Activated T-helper 2 cell treated with anti-CD3 and anti-CD28 coated beads, Interferon-gamma antibody, Interleukin-2, Interleukin-4, amounts not matched to agents 10 μg/mL and 5 μg/mL and 100 μg/mL, durations not matched to agents 14 hours and 24 hours and 36 hours (primary cell): ENCODE data around the gene CPEB1. TPM values are rescaled to one million over a fixed set of nuclear protein-coding genes. Genes with fewer than 3 reads are reported as not detected.

Experiments
- DNase-seq: peaks from one replicate; pipeline ENCODE4 v3.0.0; 2021; ENCODE audit warnings: low spot score
- H3K27ac Mint-ChIP-seq: one replicate; pipeline ENCODE4 v1.8.0; 2021; ENCODE audit warnings: mixed read lengths
- H3K27me3 Mint-ChIP-seq: one replicate; pipeline ENCODE4 v1.8.0; 2021; ENCODE audit warnings: low read depth, mixed read lengths
- H3K36me3 Mint-ChIP-seq: one replicate; pipeline ENCODE4 v1.8.0; 2021; ENCODE audit warnings: low read depth, mixed read lengths
- H3K4me1 Mint-ChIP-seq: one replicate; pipeline ENCODE4 v1.8.0; 2021; ENCODE audit warnings: low read depth, mixed read lengths
- H3K4me3 Mint-ChIP-seq: one replicate; pipeline ENCODE4 v1.8.0; 2021; ENCODE audit warnings: low read depth, mild to moderate bottlenecking, moderate library complexity, mixed read lengths
- H3K9me3 Mint-ChIP-seq: one replicate; pipeline ENCODE4 v1.8.0; 2021; ENCODE audit warnings: mixed read lengths
- intact Hi-C: fragments of 100-400 bp; cut with micrococcal nuclease; formaldehyde crosslinking; loops from one replicate; pipeline ENCODE4 v1.15.1; 2023
- total RNA-seq: library from RNA; stranded (reverse); gene quantifications from 2 replicates; pipeline ENCODE4 v1.2.3, GENCODE V29; 2022

CPEB1 gene
- total RNA-seq, 1 donor from 2014 or later: not detected

- Mint-ChIP-seq H3K9me3 (no peaks in the 10 kb centered on the region), H3K27me3 (peaks cover 27% of the 10 kb centered on the region), H3K4me3 (no peak overlapping the region), H3K36me3 (no peaks in the 10 kb centered on the region), H3K27ac (no peak overlapping the region), H3K4me1 (no peaks in the 10 kb centered on the region)
- intact Hi-C loops: no loop called here
- DNase-seq: no peak
Observed at GRCh38 chr15:82569834-82570233, 77.3 kb downstream of the CPEB1 start.

- no peaks in the 10 kb centered on the region for H3K36me3 Mint-ChIP-seq
- DNase-seq: no peak
- H3K27me3 Mint-ChIP-seq: peaks cover 24% of the 10 kb centered on the region
- no peak overlapping the region for H3K27ac Mint-ChIP-seq
- intact Hi-C loops: no loop called here
- no peaks in the 10 kb centered on the region for H3K9me3 Mint-ChIP-seq
- H3K4me1 Mint-ChIP-seq: no peaks in the 10 kb centered on the region
- no peak overlapping the region for H3K4me3 Mint-ChIP-seq
Observed at GRCh38 chr15:82568986-82569385, 78.2 kb downstream of the CPEB1 start.

DNA sequence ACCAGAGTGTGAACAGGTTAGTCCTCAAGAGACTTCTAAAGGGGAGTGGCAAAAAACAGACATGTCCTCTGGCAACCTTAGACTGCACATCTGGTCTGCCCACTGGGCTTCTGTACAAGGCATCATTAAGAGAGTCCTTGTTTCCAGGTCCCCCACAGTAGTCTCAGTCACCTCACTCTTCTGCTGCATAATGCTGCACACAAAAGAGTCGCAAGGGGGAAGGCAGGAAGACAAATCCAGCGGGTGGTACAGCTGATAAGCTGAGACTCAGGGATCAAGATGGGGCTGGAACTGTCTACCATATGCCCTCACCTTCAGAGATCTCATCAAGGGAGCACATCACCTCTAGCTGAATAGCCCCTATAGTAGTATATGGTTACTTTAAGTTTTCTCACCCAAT lies 79.5 kb downstream of the CPEB1 start:
- no peaks in the 10 kb centered on the region for H3K36me3 Mint-ChIP-seq
- H3K4me3 Mint-ChIP-seq: no peak overlapping the region
- intact Hi-C loops: no loop called here
- H3K9me3 Mint-ChIP-seq: no peaks in the 10 kb centered on the region
- no peak overlapping the region for H3K27ac Mint-ChIP-seq
- H3K27me3 Mint-ChIP-seq: peaks cover 17% of the 10 kb centered on the region
- H3K4me1 Mint-ChIP-seq: no peaks in the 10 kb centered on the region
- no peak for DNase-seq

GRCh38 chr15:82566690-82567089 lies 80.5 kb downstream of the CPEB1 start:
- Mint-ChIP-seq H3K36me3 (no peaks in the 10 kb centered on the region), H3K9me3 (no peaks in the 10 kb centered on the region), H3K4me3 (no peak overlapping the region), H3K4me1 (no peaks in the 10 kb centered on the region), H3K27me3 (peaks cover 15% of the 10 kb centered on the region), H3K27ac (no peak overlapping the region)
- intact Hi-C loops: no loop called here
- no peak for DNase-seq

DNA sequence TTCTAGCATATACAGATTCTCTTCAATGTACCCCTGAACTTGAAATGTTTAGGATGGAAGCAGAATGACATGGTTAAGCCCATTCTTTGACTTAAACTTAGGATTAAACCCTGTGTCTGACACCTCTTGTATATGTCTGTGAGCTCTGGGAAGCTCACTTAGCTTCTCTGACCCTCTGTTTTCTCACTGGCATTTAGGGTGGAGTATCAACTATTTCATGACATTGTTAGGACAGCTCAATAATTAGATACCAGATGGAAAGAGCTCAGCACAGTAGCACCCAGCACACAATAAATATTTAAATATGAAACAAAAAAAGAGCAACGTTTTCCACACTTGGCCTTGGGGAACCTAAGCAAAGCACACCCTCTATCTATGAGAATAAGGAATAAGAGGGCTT lies 88.7 kb downstream of the CPEB1 start:
- intact Hi-C loops: no loop called here
- H3K9me3 Mint-ChIP-seq: no peaks in the 10 kb centered on the region
- no peak overlapping the region for H3K27ac Mint-ChIP-seq
- no peaks in the 10 kb centered on the region for H3K4me1 Mint-ChIP-seq
- H3K36me3 Mint-ChIP-seq: no peaks in the 10 kb centered on the region
- H3K4me3 Mint-ChIP-seq: no peak overlapping the region
- DNase-seq: no peak
- H3K27me3 Mint-ChIP-seq: peaks cover 33% of the 10 kb centered on the region

GRCh38 chr15:82556315-82557035 lies 90.7 kb downstream of the CPEB1 start:
- H3K27me3 Mint-ChIP-seq: peaks cover 41% of the 10 kb centered on the region
- H3K4me3 Mint-ChIP-seq: no peak overlapping the region
- no peaks in the 10 kb centered on the region for H3K36me3 Mint-ChIP-seq
- no peaks in the 10 kb centered on the region for H3K9me3 Mint-ChIP-seq
- H3K27ac Mint-ChIP-seq: no peak overlapping the region
- intact Hi-C loops: no loop called here
- H3K4me1 Mint-ChIP-seq: peaks cover 6% of the 10 kb centered on the region
- DNase-seq: no peak

DNA sequence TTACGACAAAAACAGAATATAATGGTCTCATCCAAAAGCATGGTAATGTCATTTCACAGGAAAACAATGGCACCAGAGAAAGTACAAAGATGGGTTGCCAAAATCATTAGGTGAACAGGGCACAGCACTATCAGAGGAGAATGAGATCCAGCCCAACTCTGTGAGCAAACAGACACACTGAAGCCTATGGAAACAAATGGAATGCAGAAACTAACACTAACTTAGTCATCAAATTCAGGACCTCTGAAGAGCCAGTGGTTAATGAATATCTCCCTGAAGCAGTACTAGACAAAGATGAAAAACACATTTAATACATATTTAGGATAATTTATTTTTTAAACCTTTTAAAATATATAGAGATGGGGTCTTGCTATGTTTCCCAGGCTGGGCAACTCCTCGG lies 92.3 kb downstream of the CPEB1 start:
- Mint-ChIP-seq H3K36me3 (no peaks in the 10 kb centered on the region), H3K9me3 (no peaks in the 10 kb centered on the region), H3K27ac (no peak overlapping the region), H3K27me3 (peaks cover 44% of the 10 kb centered on the region), H3K4me3 (no peak overlapping the region), H3K4me1 (peaks cover 16% of the 10 kb centered on the region)
- DNase-seq: no peak
- intact Hi-C loops: no loop called here

GRCh38 chr15:82554351-82554750 lies 92.8 kb downstream of the CPEB1 start:
- no peaks in the 10 kb centered on the region for H3K36me3 Mint-ChIP-seq
- peaks cover 17% of the 10 kb centered on the region for H3K4me1 Mint-ChIP-seq
- H3K27me3 Mint-ChIP-seq: peaks cover 44% of the 10 kb centered on the region
- H3K9me3 Mint-ChIP-seq: no peaks in the 10 kb centered on the region
- intact Hi-C loops: no loop called here
- no peak for DNase-seq
- no peak overlapping the region for H3K4me3 Mint-ChIP-seq
- no peak overlapping the region for H3K27ac Mint-ChIP-seq

DNA sequence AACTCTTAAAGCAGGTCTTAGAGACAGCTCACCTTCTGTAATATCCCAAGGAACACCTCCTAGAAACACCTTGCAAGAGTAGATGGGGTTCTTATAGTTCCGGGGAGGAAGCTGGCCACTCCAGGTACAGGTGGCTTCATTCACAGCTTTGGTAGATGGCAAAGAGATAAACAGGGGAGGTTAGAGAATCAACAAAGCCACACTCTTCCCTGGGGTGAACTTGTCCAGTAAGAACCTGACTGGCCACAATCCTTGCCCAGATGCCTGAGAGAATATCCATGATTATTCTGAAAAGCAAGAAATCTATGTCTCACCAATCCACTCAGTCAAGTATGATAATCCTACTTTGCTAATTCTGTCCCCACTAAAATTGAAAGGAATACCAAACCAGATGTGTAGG lies 93.3 kb downstream of the CPEB1 start:
- DNase-seq: no peak
- Mint-ChIP-seq H3K27me3 (peaks cover 44% of the 10 kb centered on the region), H3K27ac (no peak overlapping the region), H3K4me1 (peaks cover 22% of the 10 kb centered on the region), H3K9me3 (no peaks in the 10 kb centered on the region), H3K4me3 (no peak overlapping the region), H3K36me3 (no peaks in the 10 kb centered on the region)
- intact Hi-C loops: no loop called here

DNA sequence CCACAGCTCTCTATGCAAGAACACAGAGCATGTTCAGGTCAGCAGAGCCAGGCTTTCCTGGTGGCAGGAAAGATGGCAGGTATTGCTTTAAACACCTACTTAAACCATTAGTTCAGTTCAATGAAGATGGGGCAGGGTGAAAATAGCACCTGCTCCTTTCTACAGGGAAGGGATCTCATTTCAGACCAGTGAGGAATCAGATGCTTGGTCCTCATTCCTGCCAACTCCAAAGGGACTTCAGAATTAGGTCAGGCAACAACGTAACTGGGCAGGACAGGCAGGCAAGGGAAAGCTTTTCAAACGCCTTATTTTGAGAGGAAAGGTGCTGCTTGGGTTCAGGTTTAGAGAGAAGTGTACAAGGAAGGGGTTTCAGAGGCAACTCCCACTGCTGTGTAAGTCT lies 94.3 kb downstream of the CPEB1 start:
- no peaks in the 10 kb centered on the region for H3K9me3 Mint-ChIP-seq
- peaks cover 29% of the 10 kb centered on the region for H3K4me1 Mint-ChIP-seq
- no peak for DNase-seq
- H3K4me3 Mint-ChIP-seq: no peak overlapping the region
- H3K36me3 Mint-ChIP-seq: no peaks in the 10 kb centered on the region
- intact Hi-C loops: no loop called here
- H3K27ac Mint-ChIP-seq: no peak overlapping the region
- peaks cover 44% of the 10 kb centered on the region for H3K27me3 Mint-ChIP-seq

GRCh38 chr15:82551646-82552247 lies 95.4 kb downstream of the CPEB1 start:
- Mint-ChIP-seq H3K27me3 (peaks cover 37% of the 10 kb centered on the region), H3K4me3 (no peak overlapping the region), H3K36me3 (no peaks in the 10 kb centered on the region), H3K9me3 (no peaks in the 10 kb centered on the region), H3K27ac (no peak overlapping the region), H3K4me1 (peaks cover 29% of the 10 kb centered on the region)
- no peak for DNase-seq
- intact Hi-C loops: no loop called here

DNA sequence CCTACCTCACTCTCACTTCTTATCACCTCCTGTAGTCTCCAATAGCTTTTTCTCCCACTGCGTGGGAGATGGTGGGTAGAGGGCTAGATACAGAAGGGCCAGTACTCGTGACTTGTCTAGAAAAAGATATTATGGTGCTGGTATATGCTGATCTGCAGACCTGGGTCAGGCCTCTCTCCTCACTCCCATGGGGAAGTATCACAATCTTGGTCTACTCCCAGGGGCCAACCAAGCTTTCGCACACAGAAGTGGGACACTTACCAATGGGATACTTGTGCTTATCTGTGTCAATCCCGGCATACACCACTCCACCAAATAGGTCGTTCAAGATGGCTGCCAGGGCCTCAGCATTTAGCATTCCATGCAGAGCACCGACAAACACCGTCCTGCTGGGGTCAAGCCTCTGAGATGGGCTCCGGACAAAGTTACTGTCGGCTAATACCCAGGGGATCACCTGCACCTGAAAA lies 97.9 kb downstream of the CPEB1 start:
- Mint-ChIP-seq H3K27me3 (peaks cover 31% of the 10 kb centered on the region), H3K4me3 (no peak overlapping the region), H3K36me3 (no peaks in the 10 kb centered on the region), H3K4me1 (peaks cover 29% of the 10 kb centered on the region), H3K9me3 (no peaks in the 10 kb centered on the region), H3K27ac (no peak overlapping the region)
- DNase-seq: no peak
- intact Hi-C loops: loop anchor here (10.0 kb wide), 4 partner anchors 206 to 466 kb away; partner anchors contain the start of genes C15orf40 and RAMAC

DNA sequence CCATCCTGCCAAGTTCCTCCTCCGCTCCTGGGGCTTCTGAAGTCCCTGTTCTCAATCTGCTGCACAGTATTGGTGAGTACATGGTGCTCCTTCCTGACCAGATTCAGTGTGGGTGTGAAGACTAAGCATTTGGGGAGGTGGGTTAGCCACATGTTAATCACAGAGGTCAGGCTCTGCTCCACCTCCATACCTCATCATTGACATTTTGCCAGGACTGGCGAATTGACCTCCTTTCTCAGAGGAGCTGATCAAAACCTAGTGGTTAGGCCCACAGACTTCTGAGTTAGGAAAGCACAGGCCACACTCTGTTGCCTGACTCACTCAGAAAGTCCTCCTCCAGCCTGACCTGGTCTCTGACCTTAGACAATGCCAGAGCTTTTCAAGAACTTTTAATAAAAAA lies 98.5 kb downstream of the CPEB1 start:
- DNase-seq: no peak
- H3K4me1 Mint-ChIP-seq: peaks cover 29% of the 10 kb centered on the region
- H3K36me3 Mint-ChIP-seq: no peaks in the 10 kb centered on the region
- no peak overlapping the region for H3K4me3 Mint-ChIP-seq
- no peaks in the 10 kb centered on the region for H3K9me3 Mint-ChIP-seq
- peaks cover 29% of the 10 kb centered on the region for H3K27me3 Mint-ChIP-seq
- intact Hi-C loops: loop anchor here (10.0 kb wide), 4 partner anchors 206 to 466 kb away; partner anchors contain the start of genes C15orf40 and RAMAC
- no peak overlapping the region for H3K27ac Mint-ChIP-seq
